Measurements from ENCODE around the gene HSPB9.

DNA sequence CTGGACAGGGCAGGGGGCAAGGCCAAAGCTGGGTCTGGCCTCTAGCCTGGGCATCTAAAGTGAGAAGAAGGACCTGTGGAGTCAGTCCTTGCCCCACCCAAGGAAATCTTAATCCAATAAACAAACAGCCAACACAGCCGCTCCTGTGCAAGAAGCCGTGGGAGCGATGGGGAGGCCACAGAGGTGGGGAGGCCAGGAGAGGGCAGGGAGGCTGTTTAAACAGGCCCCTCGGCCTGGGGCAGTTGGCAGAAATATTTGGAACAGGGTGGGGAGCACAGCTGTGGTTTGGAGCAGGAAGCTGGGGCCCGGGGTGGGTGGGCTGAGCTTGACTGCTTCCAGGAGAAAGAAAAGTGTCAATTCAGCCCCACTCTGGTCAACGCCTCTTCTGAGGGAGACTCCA is 29.7 kb upstream of the HSPB9 start:
- TF ChIP-seq, protein P1, sequence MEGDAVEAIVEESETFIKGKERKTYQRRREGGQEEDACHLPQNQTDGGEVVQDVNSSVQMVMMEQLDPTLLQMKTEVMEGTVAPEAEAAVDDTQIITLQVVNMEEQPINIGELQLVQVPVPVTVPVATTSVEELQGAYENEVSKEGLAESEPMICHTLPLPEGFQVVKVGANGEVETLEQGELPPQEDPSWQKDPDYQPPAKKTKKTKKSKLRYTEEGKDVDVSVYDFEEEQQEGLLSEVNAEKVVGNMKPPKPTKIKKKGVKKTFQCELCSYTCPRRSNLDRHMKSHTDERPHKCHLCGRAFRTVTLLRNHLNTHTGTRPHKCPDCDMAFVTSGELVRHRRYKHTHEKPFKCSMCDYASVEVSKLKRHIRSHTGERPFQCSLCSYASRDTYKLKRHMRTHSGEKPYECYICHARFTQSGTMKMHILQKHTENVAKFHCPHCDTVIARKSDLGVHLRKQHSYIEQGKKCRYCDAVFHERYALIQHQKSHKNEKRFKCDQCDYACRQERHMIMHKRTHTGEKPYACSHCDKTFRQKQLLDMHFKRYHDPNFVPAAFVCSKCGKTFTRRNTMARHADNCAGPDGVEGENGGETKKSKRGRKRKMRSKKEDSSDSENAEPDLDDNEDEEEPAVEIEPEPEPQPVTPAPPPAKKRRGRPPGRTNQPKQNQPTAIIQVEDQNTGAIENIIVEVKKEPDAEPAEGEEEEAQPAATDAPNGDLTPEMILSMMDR (IDR thresholded peaks at IDR 0.05; ENCODE audit: insufficient read depth, low read length), result no peak
- TF ChIP-seq POLR2AphosphoS5 (IDR thresholded peaks at IDR 0.05; ENCODE audit: low read depth), result no peak
